GM12878 (cell line): Measurements from ENCODE around the gene RNF168.

ENCODE experiments used
- BCL11A ChIP-seq: IDR thresholded peaks from 2 replicates; pipeline ENCODE4 v1.6.1; 2011; ENCODE audit warnings: low read depth, low read length
- EED ChIP-seq: sonication (generic); IDR thresholded peaks from 2 replicates; pipeline ENCODE4 v1.6.1; 2016; ENCODE audit warnings: antibody characterized with exemption, low read depth
- GABPA ChIP-seq: IDR thresholded peaks from 2 replicates; pipeline ENCODE4 v1.6.1; 2014; ENCODE audit warnings: antibody characterized with exemption, low read depth, mild to moderate bottlenecking, inconsistent platforms
- NR2C1 ChIP-seq: fragments of 450-650 bp; IDR thresholded peaks from 2 replicates; pipeline ENCODE4 v1.6.1; 2017; ENCODE audit warnings: antibody characterized with exemption, mild to moderate bottlenecking, moderate library complexity
- TCF12 ChIP-seq: IDR thresholded peaks from 2 replicates; pipeline ENCODE4 v1.6.1; 2011; ENCODE audit warnings: low read depth, mild to moderate bottlenecking, low read length
- TF ChIP-seq, protein P1 (sequence below), 3 experiments: IDR thresholded peaks in 2 of 3; conservative IDR thresholded peaks in 1 of 3; 2 replicates each; pipeline ENCODE4 v1.5.1; 2011; ENCODE audit warnings: low read depth in 3 of 3, low read length in 3 of 3, mild to moderate bottlenecking in 3 of 3, control low read depth in 2 of 3, moderate library complexity in 2 of 3, inconsistent platforms in 1 of 3, mixed read lengths in 1 of 3; ENCODE audit not compliant: control insufficient read depth in 2 of 3, insufficient read depth in 1 of 3; ENCODE audit errors: extremely low read depth in 1 of 3
- TF ChIP-seq, protein P2 (sequence below): IDR thresholded peaks from 2 replicates; pipeline ENCODE4 v1.6.1; 2011; ENCODE audit warnings: low read depth, mild to moderate bottlenecking, low read length, moderate library complexity, borderline replicate concordance; ENCODE audit errors: extremely low read depth
- TF ChIP-seq, protein P3 (sequence below): IDR thresholded peaks from 2 replicates; pipeline ENCODE4 v1.6.1; 2011; ENCODE audit warnings: borderline replicate concordance, low read depth, mild to moderate bottlenecking, moderate library complexity, mixed read lengths, low read length; ENCODE audit not compliant: insufficient read depth; ENCODE audit errors: extremely low read length

DNA sequence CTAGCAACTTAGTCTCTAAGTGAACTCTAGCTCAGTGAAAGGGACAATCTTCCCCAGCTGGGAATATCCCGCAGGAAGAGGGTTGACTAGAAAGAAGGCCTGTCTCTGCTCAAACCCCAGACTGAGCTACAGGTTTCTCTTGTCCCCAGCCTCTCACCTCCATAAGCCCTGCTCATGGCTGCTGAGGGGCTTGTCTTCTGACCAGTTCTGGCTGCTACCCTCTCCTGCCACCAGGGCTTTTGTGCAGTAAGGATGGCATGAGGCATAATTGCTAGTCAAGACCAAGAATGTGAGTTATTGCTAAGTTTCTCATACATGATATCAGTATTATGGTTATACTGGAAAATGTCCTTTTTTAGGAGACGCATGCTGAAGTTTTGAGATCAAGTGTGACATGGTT is 43.5 kb upstream of the RNF168 start:
- TF ChIP-seq, protein P1, sequence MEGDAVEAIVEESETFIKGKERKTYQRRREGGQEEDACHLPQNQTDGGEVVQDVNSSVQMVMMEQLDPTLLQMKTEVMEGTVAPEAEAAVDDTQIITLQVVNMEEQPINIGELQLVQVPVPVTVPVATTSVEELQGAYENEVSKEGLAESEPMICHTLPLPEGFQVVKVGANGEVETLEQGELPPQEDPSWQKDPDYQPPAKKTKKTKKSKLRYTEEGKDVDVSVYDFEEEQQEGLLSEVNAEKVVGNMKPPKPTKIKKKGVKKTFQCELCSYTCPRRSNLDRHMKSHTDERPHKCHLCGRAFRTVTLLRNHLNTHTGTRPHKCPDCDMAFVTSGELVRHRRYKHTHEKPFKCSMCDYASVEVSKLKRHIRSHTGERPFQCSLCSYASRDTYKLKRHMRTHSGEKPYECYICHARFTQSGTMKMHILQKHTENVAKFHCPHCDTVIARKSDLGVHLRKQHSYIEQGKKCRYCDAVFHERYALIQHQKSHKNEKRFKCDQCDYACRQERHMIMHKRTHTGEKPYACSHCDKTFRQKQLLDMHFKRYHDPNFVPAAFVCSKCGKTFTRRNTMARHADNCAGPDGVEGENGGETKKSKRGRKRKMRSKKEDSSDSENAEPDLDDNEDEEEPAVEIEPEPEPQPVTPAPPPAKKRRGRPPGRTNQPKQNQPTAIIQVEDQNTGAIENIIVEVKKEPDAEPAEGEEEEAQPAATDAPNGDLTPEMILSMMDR (IDR thresholded peaks at IDR 0.05 in 2 of 3, conservative IDR thresholded peaks at IDR 0.05 in 1 of 3; ENCODE audit: control insufficient read depth in 2 of 3, extremely low read depth in 1 of 3, insufficient read depth in 1 of 3, low read depth in 3 of 3, low read length in 3 of 3) = no peak
- TF ChIP-seq, protein P2, sequence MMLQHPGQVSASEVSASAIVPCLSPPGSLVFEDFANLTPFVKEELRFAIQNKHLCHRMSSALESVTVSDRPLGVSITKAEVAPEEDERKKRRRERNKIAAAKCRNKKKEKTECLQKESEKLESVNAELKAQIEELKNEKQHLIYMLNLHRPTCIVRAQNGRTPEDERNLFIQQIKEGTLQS = no peak
- TF ChIP-seq BCL11A = no peak
- no peak for TF ChIP-seq NR2C1
- TF ChIP-seq GABPA = no peak
- TF ChIP-seq, protein P3, sequence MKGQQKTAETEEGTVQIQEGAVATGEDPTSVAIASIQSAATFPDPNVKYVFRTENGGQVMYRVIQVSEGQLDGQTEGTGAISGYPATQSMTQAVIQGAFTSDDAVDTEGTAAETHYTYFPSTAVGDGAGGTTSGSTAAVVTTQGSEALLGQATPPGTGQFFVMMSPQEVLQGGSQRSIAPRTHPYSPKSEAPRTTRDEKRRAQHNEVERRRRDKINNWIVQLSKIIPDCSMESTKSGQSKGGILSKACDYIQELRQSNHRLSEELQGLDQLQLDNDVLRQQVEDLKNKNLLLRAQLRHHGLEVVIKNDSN = no peak
- no peak for TF ChIP-seq TCF12
- TF ChIP-seq EED = no peak
